Stimulated activated CD8-positive, alpha-beta memory T cell treated with anti-CD3 and anti-CD28 coated beads, Interleukin-4, amount 100 ng/mL, for 24 hours (primary cell): ENCODE measurements around the gene DCHS2.

ENCODE experiments used
- DNase-seq: peaks from one replicate; pipeline ENCODE4 v3.0.0-alpha.2; 2020; ENCODE audit warnings: low read depth

The DCHS2 gene

GRCh38 chr4:154489558-154490233 is 1.9 kb downstream of the DCHS2 start:
- DNase-seq = no peak

- no peak for DNase-seq
These were observed 4.5 kb downstream of the DCHS2 start for GRCh38 chr4:154487145-154487544.

- DNase-seq = no peak
These were observed 6.3 kb downstream of the DCHS2 start for GRCh38 chr4:154485127-154485773.

GRCh38 chr4:154478547-154478946 is 13.1 kb downstream of the DCHS2 start:
- no peak for DNase-seq

GRCh38 chr4:154478128-154478527 is 13.5 kb downstream of the DCHS2 start:
- no peak for DNase-seq

- DNase-seq = no peak
These were observed 15.4 kb downstream of the DCHS2 start for GRCh38 chr4:154476232-154476631.

- DNase-seq = no peak
These were observed 15.8 kb downstream of the DCHS2 start for GRCh38 chr4:154475820-154476219.

- no peak for DNase-seq
These were observed 18.1 kb downstream of the DCHS2 start for GRCh38 chr4:154473497-154473896.

GRCh38 chr4:154472858-154473257 is 18.7 kb downstream of the DCHS2 start:
- DNase-seq = no peak

GRCh38 chr4:154471526-154472331 is 19.9 kb downstream of the DCHS2 start:
- no peak for DNase-seq

- DNase-seq = no peak
These were observed 20.6 kb downstream of the DCHS2 start for GRCh38 chr4:154471032-154471431.

- DNase-seq = no peak
These were observed 23.7 kb downstream of the DCHS2 start for GRCh38 chr4:154467886-154468285.

GRCh38 chr4:154466336-154466735 is 25.3 kb downstream of the DCHS2 start:
- no peak for DNase-seq

GRCh38 chr4:154465085-154465484 is 26.5 kb downstream of the DCHS2 start:
- DNase-seq = no peak

GRCh38 chr4:154464654-154465053 is 26.9 kb downstream of the DCHS2 start:
- no peak for DNase-seq

GRCh38 chr4:154462081-154462810 is 29.4 kb downstream of the DCHS2 start:
- DNase-seq = no peak

GRCh38 chr4:154457471-154457870 is 34.1 kb downstream of the DCHS2 start:
- DNase-seq = no peak

- no peak for DNase-seq
These were observed 34.7 kb downstream of the DCHS2 start for GRCh38 chr4:154456889-154457288.

GRCh38 chr4:154456240-154456639 is 35.4 kb downstream of the DCHS2 start:
- DNase-seq = no peak

GRCh38 chr4:154455111-154455510 is 36.5 kb downstream of the DCHS2 start:
- no peak for DNase-seq

GRCh38 chr4:154454710-154455109 is 36.9 kb downstream of the DCHS2 start:
- DNase-seq = no peak

- DNase-seq = no peak
These were observed 38.7 kb downstream of the DCHS2 start for GRCh38 chr4:154452798-154453346.
